Measurements from ENCODE around the gene BMPR1A. TPM values are rescaled to one million over a fixed set of nuclear protein-coding genes. Genes with fewer than 3 reads are reported as not detected.
"Not testable (repeated sequence)": the region's sequence is repeated elsewhere in the genome, so short reads cannot be mapped to it uniquely, and the experiment has no call there.

BMPR1A gene
- total and polyA plus RNA-seq, 2 experiments from 2014 or later = 16.5 to 41.7 TPM

DNA sequence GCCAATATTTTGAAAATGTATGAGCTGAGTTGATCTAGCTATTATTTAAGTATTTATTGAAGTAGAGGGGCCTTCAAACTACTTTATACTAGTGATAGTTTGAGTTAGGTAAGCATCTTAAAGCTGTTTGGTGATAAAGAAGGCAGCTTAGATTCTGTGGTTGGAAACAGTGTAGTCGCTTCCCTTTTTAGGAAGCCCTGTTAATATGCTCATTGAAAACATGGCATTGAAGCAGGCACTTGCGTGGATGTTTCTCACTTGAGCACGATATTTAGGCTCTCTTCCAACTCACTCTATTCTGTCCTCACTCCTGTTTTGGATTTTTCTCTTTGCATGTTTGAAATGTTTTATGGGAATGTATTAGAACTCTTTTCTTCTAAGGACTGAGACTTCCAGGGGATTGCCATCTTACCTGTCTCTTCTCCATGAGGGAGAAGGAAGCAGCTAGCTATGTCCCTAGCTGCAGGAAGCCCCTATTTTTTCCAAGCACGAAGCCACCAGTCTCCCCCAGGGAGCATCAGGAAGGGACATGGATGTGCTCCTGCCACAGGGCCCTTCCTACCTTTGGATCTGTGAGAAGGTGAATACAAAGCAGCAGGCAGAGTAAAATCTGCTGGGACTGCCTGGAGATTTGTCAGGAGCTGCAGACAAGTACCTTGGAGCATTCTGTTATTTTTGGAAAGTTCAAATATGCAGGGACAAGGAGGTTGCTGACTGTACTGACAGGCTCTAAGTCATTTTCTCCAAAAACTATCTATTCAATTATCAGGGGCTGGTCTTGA is 22.0 kb upstream of the BMPR1A start:
- no peaks in the 10 kb centered on the region for H3F3A ChIP-seq (ENCODE audit: insufficient read depth)
- TF ChIP-seq EZH2 (IDR thresholded peaks at IDR 0.05; ENCODE audit: insufficient read depth, poor library complexity, severe bottlenecking) (no peak), EZH2phosphoT487 (IDR thresholded peaks at IDR 0.05; ENCODE audit: insufficient read depth, low read depth) (no peak)
- no peak overlapping the region for H3K4me2 ChIP-seq (ENCODE audit: unreplicated experiment)
- WGBS, 2 experiments (ENCODE audit: low coverage in 1 of 2, low lambda C conversion rate in 2 of 2, missing lambda C conversion rate in 2 of 2) = 70 to 75% methylated on average over 4 of the region's 4 CpGs
- H3K4me1 ChIP-seq (ENCODE audit: insufficient read depth) = no peaks in the 10 kb centered on the region
- no peak overlapping the region for H2AFZ ChIP-seq
- H3K36me3 ChIP-seq (ENCODE audit: low read depth) = no peaks in the 10 kb centered on the region
- no peaks in the 10 kb centered on the region for H3K9me2 ChIP-seq (ENCODE audit: insufficient read depth)
- no peak overlapping the region for H3K9ac ChIP-seq
- in situ Hi-C loops (cut with MboI) = no loop called here
- no peak overlapping the region for H3K4me3 ChIP-seq
- no peaks in the 10 kb centered on the region for H4K20me1 ChIP-seq (ENCODE audit: insufficient read depth)
- no peak for DNase-seq
- H3K27ac ChIP-seq = no peak overlapping the region
- no peaks in the 10 kb centered on the region for H3K79me2 ChIP-seq (ENCODE audit: insufficient read depth)
- no peaks in the 10 kb centered on the region for H3K9me3 ChIP-seq (ENCODE audit: low read depth)
- no peaks in the 10 kb centered on the region for H3K27me3 ChIP-seq (replicated peaks; ENCODE audit: insufficient read depth)

DNA sequence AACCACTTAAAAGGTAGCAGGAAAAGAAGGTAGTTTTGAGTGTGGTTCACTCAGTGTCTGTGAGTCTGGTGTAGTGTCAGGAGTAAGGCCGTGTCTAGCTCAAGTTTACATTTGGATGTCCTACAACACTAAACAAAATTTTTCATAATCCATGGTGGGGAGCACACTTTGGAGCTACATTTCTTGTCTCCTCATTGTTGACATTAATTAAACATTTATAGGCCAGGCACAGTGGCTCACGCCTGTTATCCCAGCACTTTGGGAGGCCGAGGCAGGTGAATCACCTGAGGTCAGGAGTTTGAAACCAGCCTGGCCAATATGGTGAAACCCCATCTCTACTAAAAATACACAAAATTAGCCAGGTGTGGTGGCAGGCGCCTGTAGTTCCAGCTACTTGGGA is 21.1 kb upstream of the BMPR1A start:
- H3K27me3 ChIP-seq (replicated peaks; ENCODE audit: insufficient read depth); H2AFZ ChIP-seq; H3K9ac ChIP-seq; H3K4me3 ChIP-seq; H3K9me2 ChIP-seq (ENCODE audit: insufficient read depth); H3F3A ChIP-seq (ENCODE audit: insufficient read depth); H3K4me1 ChIP-seq (ENCODE audit: insufficient read depth); DNase-seq; in situ Hi-C loops (cut with MboI); H3K79me2 ChIP-seq (ENCODE audit: insufficient read depth); H3K9me3 ChIP-seq (ENCODE audit: low read depth); H3K36me3 ChIP-seq (ENCODE audit: low read depth); H4K20me1 ChIP-seq (ENCODE audit: insufficient read depth); H3K4me2 ChIP-seq (ENCODE audit: unreplicated experiment); H3K27ac ChIP-seq: not testable (repeated sequence)
- 93 to 97% methylated on average over 4 of the region's 4 CpGs for WGBS, 2 experiments (ENCODE audit: low coverage in 1 of 2, low lambda C conversion rate in 2 of 2, missing lambda C conversion rate in 2 of 2)

DNA sequence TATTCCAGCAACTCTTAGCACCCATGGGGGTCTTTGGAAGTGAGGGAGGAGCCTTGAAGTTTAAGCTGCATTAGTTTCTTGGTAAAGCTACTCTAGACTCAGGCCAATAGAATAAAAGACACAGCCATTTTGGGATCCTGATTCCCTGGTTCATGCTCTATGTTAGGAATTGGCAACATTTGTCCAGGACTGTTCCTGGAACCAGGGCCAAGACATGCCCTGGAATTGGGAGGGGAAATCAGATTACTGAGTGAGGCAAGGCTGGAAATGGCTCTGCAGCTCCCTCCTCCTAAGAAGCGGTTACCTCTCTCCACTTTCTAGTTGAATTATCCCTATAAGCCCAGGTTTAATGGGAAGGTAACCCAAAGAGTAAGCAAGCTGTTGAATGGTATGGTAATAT is 14.2 kb upstream of the BMPR1A start:
- Histone ChIP-seq H2AFZ (no peak overlapping the region), H3K9me2 (ENCODE audit: insufficient read depth) (no peaks in the 10 kb centered on the region), H3K79me2 (ENCODE audit: insufficient read depth) (no peaks in the 10 kb centered on the region), H3K9me3 (ENCODE audit: low read depth) (no peaks in the 10 kb centered on the region), H3K4me1 (ENCODE audit: insufficient read depth) (no peaks in the 10 kb centered on the region), H3K27me3 (replicated peaks; ENCODE audit: insufficient read depth) (no peaks in the 10 kb centered on the region), H3F3A (ENCODE audit: insufficient read depth) (no peaks in the 10 kb centered on the region), H3K9ac (no peak overlapping the region), H3K4me2 (ENCODE audit: unreplicated experiment) (no peak overlapping the region), H3K27ac (no peak overlapping the region), H3K36me3 (ENCODE audit: low read depth) (no peaks in the 10 kb centered on the region), H4K20me1 (ENCODE audit: insufficient read depth) (no peaks in the 10 kb centered on the region), H3K4me3 (no peak overlapping the region)
- no peak for TF ChIP-seq EZH2 (IDR thresholded peaks at IDR 0.05; ENCODE audit: insufficient read depth, poor library complexity, severe bottlenecking)
- DNase-seq = no peak
- in situ Hi-C loops (cut with MboI) = no loop called here
- WGBS, 2 experiments (ENCODE audit: low coverage in 1 of 2, low lambda C conversion rate in 2 of 2, missing lambda C conversion rate in 2 of 2) = 47 to 65% methylated on average over 1 of the region's 1 CpG

DNA sequence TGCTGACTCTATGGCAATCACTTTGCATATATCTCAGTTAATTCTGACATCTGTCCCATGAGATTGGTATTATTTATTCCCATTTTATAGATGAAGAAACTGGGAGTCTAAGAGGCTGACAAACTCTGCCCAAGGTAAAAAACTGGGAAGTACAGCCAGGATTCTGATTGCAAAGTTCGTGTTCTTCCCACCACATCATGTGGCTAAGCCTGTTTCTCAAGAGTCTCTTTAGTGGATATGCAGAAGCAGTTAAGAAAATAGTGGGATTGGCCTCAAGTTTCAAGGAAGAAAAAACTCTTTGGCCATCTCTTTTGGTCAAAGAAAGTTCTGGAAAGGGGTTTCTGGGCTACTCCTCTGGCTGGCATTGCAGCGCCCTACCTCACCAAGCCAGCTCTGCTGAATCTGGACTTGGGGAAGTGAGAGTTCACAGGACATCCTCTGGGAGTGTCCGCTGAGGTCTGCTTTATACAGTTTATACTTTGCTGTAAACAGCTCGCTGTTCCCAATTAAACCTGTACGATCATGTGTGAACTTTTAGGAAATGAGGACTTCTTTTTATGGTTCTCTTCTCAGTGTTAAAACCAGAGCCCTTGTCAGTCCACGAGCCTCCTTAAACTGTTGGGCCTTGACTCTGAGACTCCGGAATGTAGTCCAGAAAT is 12.2 kb upstream of the BMPR1A start:
- H3K9me2 ChIP-seq (ENCODE audit: insufficient read depth) = no peaks in the 10 kb centered on the region
- no peaks in the 10 kb centered on the region for H4K20me1 ChIP-seq (ENCODE audit: insufficient read depth)
- no peak for DNase-seq
- in situ Hi-C loops (cut with MboI) = no loop called here
- H3K9me3 ChIP-seq (ENCODE audit: low read depth) = no peaks in the 10 kb centered on the region
- no peak overlapping the region for H3K27ac ChIP-seq
- no peaks in the 10 kb centered on the region for H3K27me3 ChIP-seq (replicated peaks; ENCODE audit: insufficient read depth)
- H3K79me2 ChIP-seq (ENCODE audit: insufficient read depth) = no peaks in the 10 kb centered on the region
- no peaks in the 10 kb centered on the region for H3K36me3 ChIP-seq (ENCODE audit: low read depth)
- TF ChIP-seq EZH2 (IDR thresholded peaks at IDR 0.05; ENCODE audit: insufficient read depth, poor library complexity, severe bottlenecking) (no peak), EZH2phosphoT487 (IDR thresholded peaks at IDR 0.05; ENCODE audit: insufficient read depth, low read depth) (no peak)
- H3K4me1 ChIP-seq (ENCODE audit: insufficient read depth) = peaks cover 7% of the 10 kb centered on the region
- no peak overlapping the region for H2AFZ ChIP-seq
- peaks cover 4% of the 10 kb centered on the region; the same call in 1 of the 2 replicates for H3F3A ChIP-seq (ENCODE audit: insufficient read depth)
- no peak overlapping the region for H3K4me2 ChIP-seq (ENCODE audit: unreplicated experiment)
- no peak overlapping the region for H3K9ac ChIP-seq
- H3K4me3 ChIP-seq = no peak overlapping the region
- 71% methylated on average over 7 of the region's 7 CpGs for WGBS, 2 experiments (ENCODE audit: low coverage in 1 of 2, low lambda C conversion rate in 2 of 2, missing lambda C conversion rate in 2 of 2)

Measured in GM23248 (cell line).